ENCODE results near the gene RABAC1.
"Not testable (repeated sequence)": the region's sequence is repeated elsewhere in the genome, so short reads cannot be mapped to it uniquely, and the experiment has no call there.

Gene RABAC1

GRCh38 chr19:41927497-41928192 lies 31.5 kb downstream of the RABAC1 start:
- no peak for DNase-seq

- DNase-seq, result peak; percentile 64
Observed at GRCh38 chr19:41926763-41927496, 32.2 kb downstream of the RABAC1 start.

- DNase-seq, result no peak
Observed at GRCh38 chr19:41926028-41926762, 32.9 kb downstream of the RABAC1 start.

- DNase-seq, result no peak
Observed at GRCh38 chr19:41925208-41926003, 33.7 kb downstream of the RABAC1 start.

GRCh38 chr19:41924151-41925145 lies 34.7 kb downstream of the RABAC1 start:
- no peak for DNase-seq

GRCh38 chr19:41923045-41923788 lies 35.9 kb downstream of the RABAC1 start:
- DNase-seq, result peak; percentile 5

- peak; percentile 19 for DNase-seq
Observed at GRCh38 chr19:41922585-41922984, 36.5 kb downstream of the RABAC1 start.

- DNase-seq, result peak; percentile 5
Observed at GRCh38 chr19:41921577-41922576, 37.2 kb downstream of the RABAC1 start.

- DNase-seq, result peak; percentile 10
Observed at GRCh38 chr19:41920882-41921576, 38.1 kb downstream of the RABAC1 start.

GRCh38 chr19:41919948-41920712 lies 39.0 kb downstream of the RABAC1 start:
- DNase-seq, result peak; percentile 6

GRCh38 chr19:41918653-41919244 lies 40.4 kb downstream of the RABAC1 start:
- DNase-seq, result no peak

- DNase-seq, result no peak
Observed at GRCh38 chr19:41918095-41918494, 41.0 kb downstream of the RABAC1 start.

GRCh38 chr19:41917676-41918075 lies 41.4 kb downstream of the RABAC1 start:
- DNase-seq, result peak; percentile 4

GRCh38 chr19:41915776-41916414 lies 43.2 kb downstream of the RABAC1 start:
- peak; percentile 3 for DNase-seq

GRCh38 chr19:41915021-41915775 lies 43.9 kb downstream of the RABAC1 start:
- DNase-seq, result peak; percentile 10

GRCh38 chr19:41914424-41914834 lies 44.7 kb downstream of the RABAC1 start:
- not testable (repeated sequence) for DNase-seq
